ENCODE data around the gene GPBAR1.

The GPBAR1 gene

DNA sequence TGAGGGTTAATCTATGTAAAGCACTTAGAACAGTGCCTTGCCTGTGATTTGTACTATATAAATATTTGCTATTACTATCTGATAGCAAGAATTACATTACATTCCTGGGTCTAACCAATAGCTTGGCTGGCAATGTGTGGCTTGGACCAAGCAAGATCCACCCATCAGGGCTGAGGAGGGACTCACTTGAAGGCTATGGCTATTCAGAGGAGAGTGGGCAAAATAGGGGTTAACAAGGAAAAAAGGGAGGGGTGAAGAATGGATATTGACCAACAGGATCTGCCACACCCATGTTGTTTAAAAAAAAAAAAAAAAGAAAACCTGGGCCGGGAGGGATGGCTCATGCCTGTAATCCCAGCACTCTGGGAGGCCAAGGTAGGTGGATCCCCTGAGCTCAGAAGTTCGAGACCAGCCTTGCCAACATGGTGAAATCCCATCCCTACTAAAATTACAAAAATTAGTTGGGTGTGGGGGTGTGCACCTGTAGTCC is 51.5 kb downstream of the GPBAR1 start:
- no peak overlapping the region for H3K4me3 ChIP-seq (ENCODE audit: low read depth, low read length)
- no peak for TF ChIP-seq CTCF (IDR thresholded peaks at IDR 0.05; ENCODE audit: borderline replicate concordance, insufficient read depth, low read depth, low read length)

GRCh38 chr2:218313356-218313755 is 52.5 kb downstream of the GPBAR1 start:
- no peak overlapping the region for H3K4me3 ChIP-seq (ENCODE audit: low read depth, low read length)
- no peak for TF ChIP-seq CTCF (IDR thresholded peaks at IDR 0.05; ENCODE audit: borderline replicate concordance, insufficient read depth, low read depth, low read length)

Measured in GM12875 (cell line).